Nephron (organoid): Measurements from ENCODE around the gene CHD8.

Source experiments
- H3K27ac Mint-ChIP-seq, 3 experiments: 2 replicates each; pipeline ENCODE4 v1.8.0; 2020; ENCODE audit warnings: mixed read lengths in 3 of 3, mild to moderate bottlenecking in 2 of 3, moderate library complexity in 1 of 3
- H3K27me3 Mint-ChIP-seq: 2 replicates; pipeline ENCODE4 v1.8.0; 2021; ENCODE audit warnings: low read depth, mild to moderate bottlenecking, moderate library complexity, mixed read lengths
- H3K36me3 Mint-ChIP-seq: 2 replicates; pipeline ENCODE4 v1.8.0; 2020; ENCODE audit warnings: low read depth, mixed read lengths
- H3K4me1 Mint-ChIP-seq: 2 replicates; pipeline ENCODE4 v1.8.0; 2020; ENCODE audit warnings: mixed read lengths
- H3K4me3 Mint-ChIP-seq, 3 experiments: 2 replicates each; pipeline ENCODE4 v1.8.0; 2020; ENCODE audit warnings: mild to moderate bottlenecking in 3 of 3, mixed read lengths in 3 of 3, moderate library complexity in 2 of 3
- H3K9me3 Mint-ChIP-seq: 2 replicates; pipeline ENCODE4 v1.8.0; 2020; ENCODE audit warnings: mixed read lengths
- CTCF ChIP-seq, 3 experiments: fragments of 200-600 bp; sonication (generic); IDR thresholded peaks; one replicate each; pipeline ENCODE4 v1.5.0; 2021; ENCODE audit warnings: antibody characterized with exemption in 3 of 3; ENCODE audit not compliant: unreplicated experiment in 3 of 3

Gene CHD8

GRCh38 chr14:21455912-21456667, at the start of gene CHD8:
CHD8 (minus strand) TSS chr14:21456123; CDS start chr14:21431643, 24,480 bp downstream.
- Mint-ChIP-seq H3K36me3 (peaks cover 40% of the 10 kb centered on the region), H3K27me3 (no peaks in the 10 kb centered on the region), H3K4me1 (peaks cover 24% of the 10 kb centered on the region), H3K4me3 (peak within 1 kb of the TSS; percentile 97 to 98 (median 98)), H3K27ac (peak within 1 kb of the TSS; percentile 100), H3K9me3 (no peaks in the 10 kb centered on the region)
- peak; percentile 57 to 73 (median 60) for TF ChIP-seq CTCF (IDR thresholded peaks at IDR 0.05; ENCODE audit: unreplicated experiment in 3 of 3)

GRCh38 chr14:21505012-21505553, 49.2 kb upstream of the CHD8 start:
- no peak overlapping the region for H3K4me3 Mint-ChIP-seq
- H3K27ac Mint-ChIP-seq, result no peak overlapping the region
- no peaks in the 10 kb centered on the region for H3K9me3 Mint-ChIP-seq

GRCh38 chr14:21503376-21503775, 47.5 kb upstream of the CHD8 start:
- TF ChIP-seq CTCF (IDR thresholded peaks at IDR 0.05; ENCODE audit: unreplicated experiment in 3 of 3), result no peak
- Mint-ChIP-seq H3K9me3 (no peaks in the 10 kb centered on the region), H3K36me3 (peaks cover 67% of the 10 kb centered on the region), H3K4me3 (no peak overlapping the region), H3K27ac (no peak overlapping the region), H3K4me1 (no peaks in the 10 kb centered on the region), H3K27me3 (no peaks in the 10 kb centered on the region)

More at GRCh38 chr14:21505012-21505553, 49.2 kb upstream of the CHD8 start:
- TF ChIP-seq CTCF (IDR thresholded peaks at IDR 0.05; ENCODE audit: unreplicated experiment in 3 of 3), result no peak
- Mint-ChIP-seq H3K4me1 (peaks cover 6% of the 10 kb centered on the region), H3K27me3 (no peaks in the 10 kb centered on the region), H3K36me3 (peaks cover 57% of the 10 kb centered on the region)

GRCh38 chr14:21501568-21501967, 45.6 kb upstream of the CHD8 start:
- Mint-ChIP-seq H3K4me1 (no peaks in the 10 kb centered on the region), H3K36me3 (peaks cover 64% of the 10 kb centered on the region), H3K27me3 (no peaks in the 10 kb centered on the region), H3K27ac (peak overlapping the region in 1 of 3 experiments; percentile 40), H3K9me3 (no peaks in the 10 kb centered on the region), H3K4me3 (no peak overlapping the region)
- TF ChIP-seq CTCF (IDR thresholded peaks at IDR 0.05; ENCODE audit: unreplicated experiment in 3 of 3), result no peak

- peak; percentile 45 to 65 (median 55) for TF ChIP-seq CTCF (IDR thresholded peaks at IDR 0.05; ENCODE audit: unreplicated experiment in 3 of 3)
- H3K4me1 Mint-ChIP-seq, result no peaks in the 10 kb centered on the region
- H3K36me3 Mint-ChIP-seq, result peaks cover 80% of the 10 kb centered on the region
- H3K4me3 Mint-ChIP-seq, result no peak overlapping the region
- no peaks in the 10 kb centered on the region for H3K27me3 Mint-ChIP-seq
- no peaks in the 10 kb centered on the region for H3K9me3 Mint-ChIP-seq
- peak overlapping the region; percentile 5 to 37 (median 28) for H3K27ac Mint-ChIP-seq
Observed at GRCh38 chr14:21498540-21499526, 42.9 kb upstream of the CHD8 start.
